Kidney epithelial cell (primary cell): ENCODE results near the gene B9D2. TPM values are rescaled to one million over a fixed set of nuclear protein-coding genes. Genes with fewer than 3 reads are reported as not detected.
A peak's percentile ranks its signal among the peaks of the same experiment; 100 is the strongest.

Source experiments
- DNase-seq: peaks from one replicate; pipeline ENCODE4 v3.0.0-alpha.2; 2010; ENCODE audit warnings: low read depth
- H3K27me3 ChIP-seq: 2 replicates; pipeline ENCODE4 v1.6.0; 2011; ENCODE audit warnings: low read length; ENCODE audit not compliant: control insufficient read depth, insufficient read depth
- H3K36me3 ChIP-seq: 2 replicates; pipeline ENCODE4 v1.5.1; 2011; ENCODE audit warnings: low read length; ENCODE audit not compliant: control insufficient read depth, insufficient read depth
- H3K4me3 ChIP-seq: 2 replicates; pipeline ENCODE4 v1.5.1; 2011; ENCODE audit warnings: low read depth, mild to moderate bottlenecking, control low read depth, low read length
- total RNA-seq: library from RNA; depleted of rRNA; stranded (reverse); fragments of >200 nt; gene quantifications from 2 replicates; pipeline ENCODE4 v1.2.3, GENCODE V29; 2015
- TF ChIP-seq, protein P1 (sequence below): IDR thresholded peaks from 2 replicates; pipeline ENCODE4 v1.5.1; 2011; ENCODE audit warnings: mild to moderate bottlenecking, moderate library complexity, low read length, control low read depth, inconsistent platforms; ENCODE audit not compliant: insufficient read depth, poor library complexity, severe bottlenecking

Gene B9D2
- total RNA-seq, 1 donor from 2014 or later: 5.7 TPM

DNA sequence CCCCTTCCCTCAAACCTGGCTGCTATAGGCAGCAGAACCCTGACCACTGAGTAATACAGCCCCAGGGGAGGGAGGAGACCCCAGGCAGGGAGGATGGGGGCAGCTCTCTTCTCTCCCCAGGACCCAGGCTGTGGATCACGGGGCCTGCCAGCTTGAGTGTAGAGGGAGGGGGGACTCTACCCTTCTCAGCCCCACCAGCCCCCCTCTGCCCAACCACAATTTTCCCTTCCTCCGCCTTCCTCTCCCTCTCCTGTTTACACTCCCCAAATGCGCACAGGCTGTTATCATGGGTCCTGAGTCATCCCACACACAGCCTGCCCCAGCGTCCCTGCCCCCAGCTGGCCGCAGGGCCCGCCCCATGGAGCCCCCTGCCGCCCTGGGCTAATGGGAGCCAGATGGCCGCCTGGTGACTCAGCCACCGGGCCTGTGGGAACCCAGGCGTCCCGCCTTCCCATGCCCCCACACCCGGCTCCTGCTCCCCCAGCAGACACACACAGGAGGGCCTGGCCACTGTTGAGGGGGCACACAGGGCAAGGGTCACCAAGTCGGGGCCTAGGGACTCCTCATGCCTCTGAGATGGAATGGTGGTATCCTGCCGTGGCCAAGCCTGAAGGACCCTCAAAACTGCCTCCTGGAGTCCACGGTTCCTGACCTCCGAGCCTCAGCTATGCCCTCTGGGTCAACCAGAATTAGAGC is 40.4 kb downstream of the B9D2 start:
- Histone ChIP-seq H3K36me3 (no peaks in the 10 kb centered on the region), H3K27me3 (no peaks in the 10 kb centered on the region), H3K4me3 (no peak overlapping the region)
- TF ChIP-seq, protein P1, sequence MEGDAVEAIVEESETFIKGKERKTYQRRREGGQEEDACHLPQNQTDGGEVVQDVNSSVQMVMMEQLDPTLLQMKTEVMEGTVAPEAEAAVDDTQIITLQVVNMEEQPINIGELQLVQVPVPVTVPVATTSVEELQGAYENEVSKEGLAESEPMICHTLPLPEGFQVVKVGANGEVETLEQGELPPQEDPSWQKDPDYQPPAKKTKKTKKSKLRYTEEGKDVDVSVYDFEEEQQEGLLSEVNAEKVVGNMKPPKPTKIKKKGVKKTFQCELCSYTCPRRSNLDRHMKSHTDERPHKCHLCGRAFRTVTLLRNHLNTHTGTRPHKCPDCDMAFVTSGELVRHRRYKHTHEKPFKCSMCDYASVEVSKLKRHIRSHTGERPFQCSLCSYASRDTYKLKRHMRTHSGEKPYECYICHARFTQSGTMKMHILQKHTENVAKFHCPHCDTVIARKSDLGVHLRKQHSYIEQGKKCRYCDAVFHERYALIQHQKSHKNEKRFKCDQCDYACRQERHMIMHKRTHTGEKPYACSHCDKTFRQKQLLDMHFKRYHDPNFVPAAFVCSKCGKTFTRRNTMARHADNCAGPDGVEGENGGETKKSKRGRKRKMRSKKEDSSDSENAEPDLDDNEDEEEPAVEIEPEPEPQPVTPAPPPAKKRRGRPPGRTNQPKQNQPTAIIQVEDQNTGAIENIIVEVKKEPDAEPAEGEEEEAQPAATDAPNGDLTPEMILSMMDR: no peak
- DNase-seq: peak; percentile 76

DNA sequence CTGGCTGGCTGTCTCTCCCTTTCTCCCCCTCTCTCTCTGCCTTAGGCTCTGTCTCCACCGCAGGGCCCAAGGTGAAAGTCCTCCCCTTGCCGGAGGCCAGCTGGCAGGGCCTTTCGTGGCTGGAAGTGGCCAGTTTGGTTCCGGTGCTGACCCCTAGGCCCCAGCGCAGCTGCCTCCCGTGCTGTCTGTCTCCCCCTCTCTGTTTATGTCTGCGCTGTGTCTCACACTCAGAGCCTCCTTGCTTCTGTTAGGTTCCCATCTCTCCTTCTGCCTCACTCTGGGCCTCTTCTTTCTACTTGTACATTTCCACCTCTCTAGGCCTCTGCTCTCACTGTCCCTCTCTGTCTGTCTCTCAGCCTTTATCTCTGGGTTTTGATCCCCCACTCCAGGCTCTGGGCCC is 40.9 kb downstream of the B9D2 start:
- TF ChIP-seq, protein P1: no peak
- Histone ChIP-seq H3K4me3 (no peak overlapping the region), H3K36me3 (no peaks in the 10 kb centered on the region), H3K27me3 (no peaks in the 10 kb centered on the region)
- no peak for DNase-seq

DNA sequence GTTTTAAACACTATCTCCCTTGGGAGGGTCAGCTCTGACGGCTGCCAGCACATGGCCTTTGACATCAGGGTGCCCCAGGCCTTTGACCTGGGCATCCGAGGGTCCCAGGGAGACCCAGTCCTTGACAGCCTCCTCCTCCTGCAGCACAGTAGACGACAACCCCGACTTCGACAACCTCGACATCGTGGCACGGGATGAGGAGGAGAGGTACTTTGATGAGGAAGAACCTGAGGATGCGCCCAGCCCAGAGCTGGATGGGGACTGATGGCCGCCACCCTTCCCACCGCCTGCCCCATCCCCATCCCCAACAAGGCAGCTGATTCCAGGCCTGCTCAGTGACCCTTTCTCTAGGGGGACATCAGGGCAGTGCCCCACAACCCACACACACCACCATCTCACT is 41.5 kb downstream of the B9D2 start:
- no peak overlapping the region for H3K4me3 ChIP-seq
- H3K27me3 ChIP-seq: no peaks in the 10 kb centered on the region
- DNase-seq: no peak
- no peaks in the 10 kb centered on the region for H3K36me3 ChIP-seq
- TF ChIP-seq, protein P1: no peak

DNA sequence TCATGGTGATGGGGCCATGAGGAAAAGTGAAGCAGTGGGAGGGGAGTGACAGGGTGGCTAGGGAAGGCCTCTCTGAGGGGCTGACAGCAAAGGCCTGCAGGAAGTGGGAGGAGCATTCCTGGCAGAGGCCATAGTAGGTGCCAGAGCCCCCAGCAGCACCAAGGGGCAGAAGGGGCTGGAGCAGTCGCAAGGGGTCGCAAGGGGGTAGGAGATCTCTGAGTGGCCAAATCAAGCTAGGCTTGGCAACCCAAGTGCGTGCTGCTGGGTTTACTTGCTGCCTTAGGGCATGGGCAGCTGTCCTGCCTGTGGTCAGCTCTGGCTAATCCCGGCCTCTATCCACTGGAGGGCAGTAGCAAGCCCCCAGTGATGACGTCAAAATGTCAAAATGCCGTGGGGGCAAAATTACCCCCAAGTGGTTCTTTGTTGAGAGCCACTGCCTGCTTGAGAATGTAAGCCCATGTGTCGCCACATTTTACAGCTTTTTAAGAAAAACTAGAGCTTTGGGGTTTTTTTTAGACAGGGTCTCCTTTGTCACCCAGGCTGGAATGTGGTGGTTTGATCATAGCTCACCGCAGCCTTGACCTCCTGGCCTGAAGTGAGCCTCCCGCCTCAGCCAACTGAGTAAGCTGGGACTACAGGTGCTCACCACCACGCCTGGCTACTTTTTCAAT is 42.2 kb downstream of the B9D2 start:
- H3K36me3 ChIP-seq: peaks cover 3% of the 10 kb centered on the region
- DNase-seq: no peak
- no peaks in the 10 kb centered on the region for H3K27me3 ChIP-seq
- TF ChIP-seq, protein P1: peak; percentile 82
- H3K4me3 ChIP-seq: no peak overlapping the region

DNA sequence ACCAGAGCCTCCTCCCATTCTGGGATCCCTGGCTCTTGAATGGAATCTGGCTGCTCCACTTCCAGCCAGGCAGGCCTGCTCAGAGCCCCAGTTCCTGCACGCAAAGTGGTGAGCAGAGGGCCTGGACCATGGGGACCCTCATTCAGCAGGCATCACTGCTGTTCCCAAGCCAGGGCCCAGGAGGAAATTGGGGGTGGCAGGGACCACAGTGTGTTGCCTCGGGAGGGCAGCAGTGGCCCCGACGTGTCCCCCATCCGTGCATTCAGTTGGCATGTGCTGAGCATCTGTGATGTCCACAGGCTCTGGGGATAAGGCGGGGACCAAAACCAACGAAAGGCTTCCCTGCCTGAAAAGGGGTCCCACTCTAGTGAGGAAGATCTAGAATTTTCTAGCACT is 42.7 kb downstream of the B9D2 start:
- no peak for DNase-seq
- peaks cover 3% of the 10 kb centered on the region for H3K36me3 ChIP-seq
- H3K4me3 ChIP-seq: no peak overlapping the region
- H3K27me3 ChIP-seq: no peaks in the 10 kb centered on the region
- TF ChIP-seq, protein P1: no peak
